Activated naive CD4-positive, alpha-beta T cell treated with anti-CD3 and anti-CD28 coated beads, Interleukin-2, amount 50 U/mL, for 24 hours (primary cell): ENCODE measurements around the gene MTARC1.

Experiments
- H3K27ac Mint-ChIP-seq: one replicate; pipeline ENCODE4 v1.8.0; 2021; ENCODE audit warnings: mild to moderate bottlenecking, mixed read lengths
- H3K27me3 Mint-ChIP-seq: one replicate; pipeline ENCODE4 v1.8.0; 2021; ENCODE audit warnings: mixed read lengths
- H3K36me3 Mint-ChIP-seq: one replicate; pipeline ENCODE4 v1.8.0; 2021; ENCODE audit warnings: mixed read lengths
- H3K4me1 Mint-ChIP-seq: one replicate; pipeline ENCODE4 v1.8.0; 2021; ENCODE audit warnings: mixed read lengths
- H3K4me3 Mint-ChIP-seq: one replicate; pipeline ENCODE4 v1.8.0; 2021; ENCODE audit warnings: mild to moderate bottlenecking, mixed read lengths
- H3K9me3 Mint-ChIP-seq: one replicate; pipeline ENCODE4 v1.8.0; 2021; ENCODE audit warnings: mixed read lengths

Gene MTARC1

DNA sequence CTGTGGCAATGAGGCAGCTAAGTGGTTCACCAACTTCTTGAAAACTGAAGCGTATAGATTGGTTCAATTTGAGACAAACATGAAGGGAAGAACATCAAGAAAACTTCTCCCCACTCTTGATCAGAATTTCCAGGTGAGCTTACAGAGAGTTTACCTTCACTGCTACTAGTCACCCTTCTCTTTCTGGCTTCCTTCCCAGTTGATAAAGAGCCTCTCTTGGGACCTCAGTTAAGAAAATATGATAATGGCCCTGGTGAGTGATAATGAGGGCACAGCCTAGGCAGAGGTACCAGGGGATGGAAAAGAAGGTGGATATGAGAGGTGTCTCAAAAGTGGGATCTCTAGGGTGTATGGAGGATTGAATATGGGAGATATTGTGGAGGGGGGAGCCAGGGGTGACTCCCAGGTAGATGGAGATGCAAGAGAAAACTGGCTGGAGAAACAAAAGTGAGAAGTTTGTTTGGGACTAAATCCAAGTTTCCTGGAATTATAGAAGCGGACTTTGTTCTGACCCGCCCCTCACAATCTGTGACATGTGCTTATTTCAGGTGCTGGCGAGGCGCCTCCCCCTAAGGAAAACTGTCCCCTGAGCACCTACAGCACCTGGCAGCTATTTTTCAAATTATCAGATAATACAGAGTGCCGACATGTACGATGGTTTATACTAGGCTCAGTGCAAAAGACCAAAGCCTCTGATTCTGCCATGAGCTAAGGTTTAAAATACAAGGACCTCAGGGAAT is 24.9 kb upstream of the MTARC1 start:
- Mint-ChIP-seq H3K36me3 (no peaks in the 10 kb centered on the region), H3K27ac (no peak overlapping the region), H3K27me3 (peaks cover 7% of the 10 kb centered on the region), H3K4me3 (no peak overlapping the region), H3K9me3 (no peaks in the 10 kb centered on the region), H3K4me1 (no peaks in the 10 kb centered on the region)

DNA sequence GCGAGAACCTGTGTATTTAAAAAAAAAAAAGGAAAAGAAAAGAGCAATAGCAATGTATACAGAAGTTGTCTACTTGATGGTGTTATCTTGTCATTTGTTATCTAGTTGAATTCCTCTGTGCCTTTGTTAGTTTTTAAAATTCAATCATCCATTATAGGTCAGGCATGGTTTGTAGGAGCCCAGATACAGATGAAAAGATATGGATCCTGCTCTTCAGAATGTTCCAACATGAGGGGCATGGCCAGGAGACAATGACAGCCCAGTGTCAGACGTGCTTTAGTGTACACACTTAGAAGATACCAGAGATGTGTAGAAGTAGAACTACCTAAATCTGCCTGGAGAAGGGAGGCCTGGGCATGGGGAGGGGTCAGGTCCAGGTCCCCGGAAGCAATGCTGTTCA is 22.0 kb upstream of the MTARC1 start:
- H3K9me3 Mint-ChIP-seq, result no peaks in the 10 kb centered on the region
- no peaks in the 10 kb centered on the region for H3K4me1 Mint-ChIP-seq
- H3K36me3 Mint-ChIP-seq, result no peaks in the 10 kb centered on the region
- no peak overlapping the region for H3K27ac Mint-ChIP-seq
- H3K27me3 Mint-ChIP-seq, result peaks cover 2% of the 10 kb centered on the region
- H3K4me3 Mint-ChIP-seq, result no peak overlapping the region

- Mint-ChIP-seq H3K9me3 (no peaks in the 10 kb centered on the region), H3K4me3 (no peak overlapping the region), H3K27ac (no peak overlapping the region), H3K27me3 (peaks cover 5% of the 10 kb centered on the region), H3K4me1 (no peaks in the 10 kb centered on the region), H3K36me3 (no peaks in the 10 kb centered on the region)
These were observed 19.2 kb upstream of the MTARC1 start for GRCh38 chr1:220767312-220768125.

- no peak overlapping the region for H3K27ac Mint-ChIP-seq
- no peaks in the 10 kb centered on the region for H3K9me3 Mint-ChIP-seq
- H3K27me3 Mint-ChIP-seq, result peaks cover 5% of the 10 kb centered on the region
- H3K4me3 Mint-ChIP-seq, result no peak overlapping the region
- H3K36me3 Mint-ChIP-seq, result no peaks in the 10 kb centered on the region
- H3K4me1 Mint-ChIP-seq, result no peaks in the 10 kb centered on the region
These were observed 18.5 kb upstream of the MTARC1 start for GRCh38 chr1:220768126-220768601.

GRCh38 chr1:220769205-220769604 is 17.5 kb upstream of the MTARC1 start:
- no peaks in the 10 kb centered on the region for H3K36me3 Mint-ChIP-seq
- no peaks in the 10 kb centered on the region for H3K9me3 Mint-ChIP-seq
- H3K27me3 Mint-ChIP-seq, result peaks cover 5% of the 10 kb centered on the region
- no peaks in the 10 kb centered on the region for H3K4me1 Mint-ChIP-seq
- H3K4me3 Mint-ChIP-seq, result no peak overlapping the region
- H3K27ac Mint-ChIP-seq, result no peak overlapping the region

DNA sequence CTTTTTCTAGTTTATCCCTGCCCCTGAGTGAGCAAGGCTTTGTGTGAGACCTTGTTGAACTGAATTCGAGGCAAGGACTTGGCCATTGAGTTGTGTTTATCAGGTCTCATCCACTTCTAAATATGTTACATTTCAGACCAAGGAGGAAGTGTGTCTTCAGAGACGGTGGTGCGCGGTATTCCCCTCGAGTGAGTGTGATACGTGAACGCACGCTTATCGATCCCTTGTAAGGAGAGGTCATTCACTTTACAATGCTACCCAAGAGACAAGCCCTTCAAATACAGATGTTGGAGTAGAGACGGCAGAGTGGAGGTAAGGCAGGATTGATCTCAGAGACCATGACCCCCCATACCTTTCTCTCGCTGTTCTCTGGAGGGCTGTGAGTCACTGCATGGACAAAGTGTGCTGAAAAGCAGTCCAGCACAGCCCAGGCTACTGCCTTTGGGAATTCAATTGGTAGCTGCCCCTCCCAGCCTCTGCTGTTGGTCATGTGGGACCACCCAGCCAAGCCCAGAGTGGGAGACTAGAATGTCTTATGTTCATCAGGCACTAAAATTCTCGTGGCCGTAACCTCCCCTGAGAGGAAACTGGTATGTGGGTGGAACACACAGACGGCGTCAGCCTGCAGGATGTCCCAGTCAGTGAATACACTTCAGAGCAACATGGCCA is 16.3 kb upstream of the MTARC1 start:
- Mint-ChIP-seq H3K4me1 (no peaks in the 10 kb centered on the region), H3K4me3 (no peak overlapping the region), H3K27ac (no peak overlapping the region), H3K27me3 (peaks cover 9% of the 10 kb centered on the region), H3K36me3 (no peaks in the 10 kb centered on the region), H3K9me3 (no peaks in the 10 kb centered on the region)

- Mint-ChIP-seq H3K27me3 (peaks cover 12% of the 10 kb centered on the region), H3K27ac (no peak overlapping the region), H3K4me3 (no peak overlapping the region), H3K36me3 (no peaks in the 10 kb centered on the region), H3K9me3 (no peaks in the 10 kb centered on the region), H3K4me1 (no peaks in the 10 kb centered on the region)
These were observed 13.9 kb upstream of the MTARC1 start for GRCh38 chr1:220772846-220773245.

GRCh38 chr1:220775240-220775853 is 11.4 kb upstream of the MTARC1 start:
- Mint-ChIP-seq H3K9me3 (no peaks in the 10 kb centered on the region), H3K36me3 (no peaks in the 10 kb centered on the region), H3K4me1 (no peaks in the 10 kb centered on the region), H3K27ac (no peak overlapping the region), H3K4me3 (no peak overlapping the region), H3K27me3 (peaks cover 8% of the 10 kb centered on the region)

DNA sequence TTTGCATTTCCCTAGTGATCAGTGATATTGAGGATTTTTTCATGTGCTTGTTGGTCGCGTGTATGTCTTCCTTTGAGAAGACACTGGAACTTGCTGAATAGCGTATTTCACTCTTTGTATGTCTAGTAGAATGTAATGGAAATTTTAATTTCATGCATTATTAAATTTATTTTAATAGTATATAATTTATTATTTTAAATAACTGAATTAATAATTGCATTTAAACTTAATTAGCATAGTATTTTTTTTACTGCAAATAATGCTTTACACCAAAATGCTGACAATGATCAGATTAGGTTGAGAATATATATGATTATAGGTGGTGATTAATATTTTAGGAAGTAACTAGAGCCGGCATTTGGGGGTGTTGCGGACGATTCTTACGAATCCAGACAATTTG is 10.5 kb upstream of the MTARC1 start:
- Mint-ChIP-seq H3K36me3 (no peaks in the 10 kb centered on the region), H3K27me3 (peaks cover 8% of the 10 kb centered on the region), H3K9me3 (no peaks in the 10 kb centered on the region), H3K4me3 (no peak overlapping the region), H3K27ac (no peak overlapping the region), H3K4me1 (no peaks in the 10 kb centered on the region)

DNA sequence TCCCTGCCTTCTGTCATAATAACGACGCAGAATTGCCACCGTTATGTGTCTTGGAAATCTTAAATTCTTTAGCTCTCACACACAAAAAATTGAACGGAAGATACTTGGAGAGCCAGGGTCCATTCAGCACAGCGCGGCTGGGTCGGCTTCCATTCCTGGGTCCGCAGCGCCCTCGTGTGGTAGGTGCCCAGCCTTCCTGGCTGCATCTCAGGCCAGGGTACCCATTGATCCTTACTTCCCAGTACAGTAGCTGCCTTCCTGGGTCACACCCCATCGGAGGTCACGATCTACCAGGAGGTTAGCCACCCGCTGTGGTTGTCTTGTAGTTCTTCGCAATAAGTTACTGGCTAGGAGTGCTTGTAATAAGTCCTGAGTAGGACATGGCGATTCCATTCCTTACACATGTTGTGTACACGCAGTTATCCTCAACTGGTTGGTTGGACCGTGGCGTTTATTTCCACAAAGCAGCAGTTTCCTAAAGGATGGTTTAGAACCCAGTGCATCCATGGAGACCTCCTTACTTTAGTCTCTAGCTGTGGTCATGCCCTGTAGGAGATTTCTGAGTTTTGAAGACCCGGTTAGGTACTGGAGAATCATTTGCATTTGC is 9.9 kb upstream of the MTARC1 start:
- Mint-ChIP-seq H3K27ac (no peak overlapping the region), H3K4me3 (no peak overlapping the region), H3K9me3 (no peaks in the 10 kb centered on the region), H3K4me1 (no peaks in the 10 kb centered on the region), H3K36me3 (no peaks in the 10 kb centered on the region), H3K27me3 (peaks cover 8% of the 10 kb centered on the region)

DNA sequence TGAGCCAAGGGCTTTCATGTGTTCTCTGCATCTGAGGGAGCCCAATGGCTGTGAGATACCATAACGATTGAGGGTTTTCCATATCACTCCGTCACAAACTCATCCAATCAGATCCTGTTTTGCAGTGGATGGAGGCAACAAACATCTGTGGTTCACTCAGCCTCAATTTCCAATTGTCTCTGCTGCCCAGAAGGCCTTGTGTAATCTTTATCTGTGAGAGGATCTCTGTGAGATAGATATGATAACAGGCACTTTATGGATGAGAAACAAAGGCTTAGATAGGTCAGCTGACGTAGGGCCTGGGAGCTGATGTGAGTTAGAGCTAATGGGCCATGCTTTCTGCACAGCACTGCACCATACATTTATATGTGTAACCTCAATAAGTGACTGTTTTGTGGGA is 3.3 kb upstream of the MTARC1 start:
- H3K4me1 Mint-ChIP-seq, result no peaks in the 10 kb centered on the region
- no peaks in the 10 kb centered on the region for H3K9me3 Mint-ChIP-seq
- H3K36me3 Mint-ChIP-seq, result no peaks in the 10 kb centered on the region
- H3K4me3 Mint-ChIP-seq, result no peak overlapping the region
- peaks cover 18% of the 10 kb centered on the region for H3K27me3 Mint-ChIP-seq
- no peak overlapping the region for H3K27ac Mint-ChIP-seq

- no peaks in the 10 kb centered on the region for H3K4me1 Mint-ChIP-seq
- peaks cover 25% of the 10 kb centered on the region for H3K27me3 Mint-ChIP-seq
- no peak overlapping the region for H3K27ac Mint-ChIP-seq
- H3K36me3 Mint-ChIP-seq, result no peaks in the 10 kb centered on the region
- no peak overlapping the region for H3K4me3 Mint-ChIP-seq
- no peaks in the 10 kb centered on the region for H3K9me3 Mint-ChIP-seq
These were observed 2.0 kb upstream of the MTARC1 start for GRCh38 chr1:220784751-220785150.

DNA sequence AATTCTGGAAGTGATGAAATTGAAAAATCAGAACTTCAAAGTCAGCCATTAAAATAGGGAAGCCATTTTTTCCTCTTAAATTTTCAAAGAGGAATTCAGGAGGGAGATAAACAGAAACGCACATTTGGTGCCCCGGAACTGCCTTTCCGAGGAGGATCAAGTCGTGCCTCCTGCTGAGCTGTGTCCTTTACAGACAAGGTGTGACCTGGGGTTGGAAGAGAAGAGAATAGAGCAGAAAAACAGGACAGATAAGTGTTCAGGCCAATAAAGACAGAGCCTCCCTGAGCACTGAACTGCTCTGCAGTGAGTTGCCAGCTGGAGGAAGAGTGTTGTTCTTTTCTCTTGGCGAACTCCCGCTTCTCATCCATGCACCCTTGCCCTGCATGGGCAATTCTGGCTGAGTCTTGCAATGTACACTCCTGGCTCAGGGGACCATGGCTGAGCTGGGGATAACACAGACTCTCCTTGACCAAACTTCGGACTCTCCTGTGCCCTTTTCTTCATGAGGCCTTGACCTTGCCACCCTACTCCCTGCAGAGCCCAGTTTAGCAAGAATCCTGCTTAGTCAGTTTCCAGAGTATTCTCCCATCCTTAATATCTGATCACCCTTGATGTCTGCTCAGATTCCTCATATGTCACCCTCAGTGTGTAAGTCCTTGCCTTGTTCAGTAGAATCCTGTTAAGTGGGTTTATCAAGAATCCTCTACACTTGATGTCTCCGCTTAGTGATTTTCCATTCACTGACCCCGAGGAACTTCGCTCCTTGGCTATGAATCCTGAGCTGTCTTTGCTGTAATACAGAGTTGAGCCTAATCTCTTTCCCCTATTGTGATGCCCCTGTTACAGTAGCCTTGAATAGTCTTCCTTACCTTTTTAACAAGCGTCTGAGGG is 1.3 kb upstream of the MTARC1 start:
- H3K4me3 Mint-ChIP-seq, result peak overlapping the region; percentile 37
- H3K4me1 Mint-ChIP-seq, result no peaks in the 10 kb centered on the region
- H3K27ac Mint-ChIP-seq, result no peak overlapping the region
- H3K9me3 Mint-ChIP-seq, result no peaks in the 10 kb centered on the region
- peaks cover 25% of the 10 kb centered on the region for H3K27me3 Mint-ChIP-seq
- no peaks in the 10 kb centered on the region for H3K36me3 Mint-ChIP-seq

DNA sequence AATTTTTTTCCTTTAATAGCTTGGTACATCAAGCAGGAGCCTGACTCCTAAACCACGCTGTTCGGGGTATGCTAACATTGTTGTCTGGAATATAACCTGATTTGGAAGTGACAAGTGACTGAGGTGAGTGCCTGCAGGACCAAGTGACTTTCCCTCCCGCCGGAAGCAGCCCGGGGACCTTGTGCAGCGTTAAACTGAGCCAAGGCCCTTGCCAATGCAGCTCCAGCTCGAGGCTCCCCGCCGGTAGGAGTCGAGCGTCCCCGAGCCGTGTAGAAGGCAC is 716 bp upstream of the MTARC1 start:
- Mint-ChIP-seq H3K36me3 (no peaks in the 10 kb centered on the region), H3K9me3 (no peaks in the 10 kb centered on the region), H3K4me3 (no peak overlapping the region), H3K4me1 (no peaks in the 10 kb centered on the region), H3K27me3 (peaks cover 25% of the 10 kb centered on the region), H3K27ac (no peak overlapping the region)
